GM20431 (cell line): Measurements from ENCODE around the gene SRSF12.
"Not testable (repeated sequence)": the region's sequence is repeated elsewhere in the genome, so short reads cannot be mapped to it uniquely, and the experiment has no call there.

Source experiments
- in situ Hi-C: fragments of 300-500 bp; cut with MseI, MboI; formaldehyde crosslinking; loops from one replicate; pipeline ENCODE4 v1.15.0; 2020; ENCODE audit warnings: low sequenced_read_pairs; ENCODE audit not compliant: unreplicated experiment

SRSF12 gene

DNA sequence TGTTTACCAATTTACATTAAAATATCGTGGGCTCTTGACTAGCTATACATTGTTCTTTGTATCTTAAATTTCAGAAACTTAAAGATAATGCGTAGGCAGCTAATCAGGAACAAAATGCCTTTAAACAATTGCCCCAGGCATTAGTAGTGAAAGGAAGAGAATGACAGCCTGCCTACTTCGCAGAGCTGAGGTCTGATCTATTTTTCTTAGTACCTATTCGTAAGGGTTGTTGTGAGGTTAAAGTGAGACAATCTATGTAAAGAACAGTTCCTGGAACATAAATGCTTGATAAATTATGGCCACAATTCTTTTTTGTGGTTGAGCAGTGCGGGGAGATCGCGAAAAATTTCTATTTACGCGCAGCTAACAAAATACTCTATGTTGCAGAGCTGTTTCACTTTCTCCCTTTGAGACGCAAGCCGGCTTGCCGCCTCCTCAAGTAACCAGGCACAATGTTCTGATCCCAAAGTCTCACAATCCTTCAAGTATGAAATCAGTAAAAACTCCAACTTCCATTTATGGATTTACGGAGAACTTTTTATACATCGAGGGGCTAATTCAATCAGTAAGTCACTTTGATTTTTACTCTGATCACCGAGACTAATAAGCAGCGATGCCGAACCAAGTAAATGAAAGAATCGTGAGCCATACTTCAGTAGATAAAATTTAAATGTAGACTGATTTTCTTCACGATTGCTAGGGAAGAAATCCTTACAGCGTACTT lies 38.2 kb downstream of the SRSF12 start:
- in situ Hi-C loops = no loop called here

DNA sequence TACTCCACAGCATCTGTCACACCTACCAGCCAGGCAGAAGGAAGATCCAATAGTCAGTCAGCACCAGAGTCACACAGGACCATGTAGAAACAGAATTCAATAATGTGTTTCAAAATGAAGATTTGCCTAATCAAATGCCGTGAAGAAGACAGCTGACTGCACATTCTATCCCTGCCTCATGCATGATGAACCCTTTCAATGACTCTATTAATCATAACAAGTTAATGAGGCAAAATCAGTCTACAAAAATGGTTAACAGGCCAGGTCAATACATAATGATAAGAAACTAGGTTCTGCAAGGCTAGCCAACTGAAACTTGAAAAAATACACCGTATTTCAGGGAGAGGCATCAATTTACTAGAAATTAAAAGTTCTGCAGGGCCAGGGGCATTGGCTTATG lies 44.0 kb downstream of the SRSF12 start:
- in situ Hi-C loops = no loop called here

GRCh38 chr6:89073014-89073620 lies 44.8 kb downstream of the SRSF12 start:
- in situ Hi-C loops = no loop called here

- in situ Hi-C loops = no loop called here
Observed at GRCh38 chr6:89071036-89071435, 46.8 kb downstream of the SRSF12 start.

- in situ Hi-C loops = no loop called here
Observed at GRCh38 chr6:89069536-89070163, 48.2 kb downstream of the SRSF12 start.

- in situ Hi-C loops = no loop called here
Observed at GRCh38 chr6:89068695-89069094, 49.2 kb downstream of the SRSF12 start.

DNA sequence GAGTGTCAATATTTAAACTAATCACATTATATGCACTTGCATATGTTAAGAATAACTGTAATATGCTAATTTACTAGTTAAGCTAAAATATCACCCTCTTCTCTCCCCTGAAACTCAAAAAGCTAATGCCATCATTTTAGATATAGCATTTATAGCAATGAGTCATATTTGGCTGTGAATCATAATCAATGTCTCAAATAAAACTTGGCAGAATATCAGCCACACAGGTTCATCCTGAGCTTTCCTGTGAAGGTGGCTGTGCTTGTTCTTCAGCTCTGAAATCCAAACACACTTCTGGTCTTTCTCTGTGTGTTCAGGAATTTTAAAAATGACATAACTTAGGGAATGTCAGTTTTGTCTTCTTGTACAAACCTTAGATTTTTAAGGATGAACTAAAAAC lies 50.1 kb downstream of the SRSF12 start:
- in situ Hi-C loops = no loop called here

- in situ Hi-C loops = no loop called here
Observed at GRCh38 chr6:89066940-89067646, 50.8 kb downstream of the SRSF12 start.

DNA sequence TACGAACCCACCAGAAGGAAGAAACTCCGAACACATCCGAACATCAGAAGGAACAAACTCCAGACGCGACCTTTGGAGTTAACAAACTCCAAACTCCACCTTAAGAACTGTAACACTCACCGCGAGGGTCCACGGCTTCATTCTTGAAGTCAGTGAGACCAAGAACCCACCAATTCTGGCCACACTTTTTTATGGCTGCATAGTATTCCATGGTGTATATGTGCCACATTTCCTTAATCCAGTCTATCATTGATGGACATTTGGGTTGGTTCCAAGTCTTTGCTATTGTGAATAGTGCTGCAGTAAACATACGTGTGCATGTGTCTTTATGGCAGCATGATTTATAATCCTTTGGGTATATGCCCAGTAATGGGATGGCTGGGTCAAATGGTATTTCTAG lies 51.8 kb downstream of the SRSF12 start:
- in situ Hi-C loops = not testable (repeated sequence)

- in situ Hi-C loops = not testable (repeated sequence)
Observed at GRCh38 chr6:89064931-89065330, 52.9 kb downstream of the SRSF12 start.

DNA sequence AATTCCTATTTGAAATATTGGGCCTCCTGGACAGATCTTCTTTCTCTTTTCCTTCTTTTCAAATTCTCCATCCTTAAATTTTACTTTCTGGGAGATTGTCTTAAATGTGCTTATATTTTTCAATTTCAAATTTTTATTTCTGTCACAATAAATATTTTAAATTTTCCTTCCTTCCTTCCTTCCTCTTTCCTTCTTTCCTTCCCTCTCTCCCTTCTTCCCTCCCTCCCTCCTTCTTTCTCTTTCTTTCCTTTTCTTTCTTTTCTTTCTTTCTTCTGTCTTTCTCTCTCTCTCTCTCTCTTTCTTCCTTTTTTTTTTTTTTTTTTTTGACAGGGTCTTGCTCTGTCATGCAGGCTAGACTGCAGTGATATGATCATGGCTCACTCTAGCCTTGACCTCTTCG lies 54.0 kb downstream of the SRSF12 start:
- in situ Hi-C loops = no loop called here

GRCh38 chr6:89059227-89059626 lies 58.6 kb downstream of the SRSF12 start:
- in situ Hi-C loops = no loop called here

- in situ Hi-C loops = no loop called here
Observed at GRCh38 chr6:89058627-89059026, 59.2 kb downstream of the SRSF12 start.

GRCh38 chr6:89057759-89058158 lies 60.1 kb downstream of the SRSF12 start:
- in situ Hi-C loops = no loop called here

GRCh38 chr6:89054208-89054607 lies 63.7 kb downstream of the SRSF12 start:
- in situ Hi-C loops = no loop called here

GRCh38 chr6:89051676-89052075 lies 66.2 kb downstream of the SRSF12 start:
- in situ Hi-C loops = no loop called here

DNA sequence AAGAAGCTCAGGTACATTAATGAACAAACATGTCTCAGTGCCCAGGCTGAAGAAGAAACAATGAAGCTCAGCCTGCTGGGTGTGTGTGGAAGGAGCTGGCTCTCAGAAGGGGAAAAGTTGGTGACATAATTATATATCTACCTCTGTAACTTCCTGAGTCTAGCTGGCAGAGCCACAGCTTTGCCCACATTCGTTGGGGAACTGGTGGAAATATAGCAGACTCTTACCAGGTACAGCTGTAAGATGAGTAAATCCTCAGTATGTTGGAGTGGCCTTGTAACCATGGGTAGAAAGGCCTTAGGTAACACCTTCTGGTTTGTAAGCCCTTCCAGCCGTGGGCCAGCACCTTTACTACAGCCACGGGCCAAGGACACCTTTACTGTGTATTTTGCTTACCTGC lies 67.2 kb downstream of the SRSF12 start:
- in situ Hi-C loops = no loop called here

DNA sequence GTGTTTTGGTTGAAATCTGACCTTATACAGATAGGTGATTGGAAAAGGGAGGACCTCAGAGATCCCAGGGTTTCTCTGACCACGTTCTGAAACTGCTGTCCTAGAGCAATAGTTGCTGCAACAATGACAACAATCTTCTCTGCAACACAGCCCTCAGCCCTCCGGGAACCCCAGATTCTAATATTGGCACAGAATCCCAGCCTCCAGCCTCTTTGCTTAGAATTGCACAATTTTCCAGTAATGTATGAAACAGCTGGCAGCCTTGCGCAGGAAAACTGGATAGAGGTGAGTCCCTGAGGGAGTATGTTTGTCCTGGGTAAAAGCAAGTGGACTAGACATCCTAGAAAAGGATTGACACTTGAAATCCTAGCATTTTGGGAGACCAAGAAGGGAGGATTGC lies 67.7 kb downstream of the SRSF12 start:
- in situ Hi-C loops = no loop called here

GRCh38 chr6:89048985-89049384 lies 68.9 kb downstream of the SRSF12 start:
- in situ Hi-C loops = no loop called here

GRCh38 chr6:89048288-89048923 lies 69.5 kb downstream of the SRSF12 start:
- in situ Hi-C loops = no loop called here
